LNCaP clone FGC (cell line): ENCODE measurements around the gene NHERF1.

ENCODE experiments used
- DNase-seq: peaks from one replicate; pipeline ENCODE4 v3.0.0-alpha.2; 2011; ENCODE audit warnings: low read depth
- H3K4me3 ChIP-seq: 2 replicates; pipeline ENCODE4 v1.5.1; 2011; ENCODE audit warnings: mild to moderate bottlenecking, low read depth, low read length, control low read depth
- CTCF ChIP-seq: IDR thresholded peaks from 2 replicates; pipeline ENCODE4 v1.5.1; 2012; ENCODE audit warnings: mild to moderate bottlenecking; ENCODE audit not compliant: control insufficient read depth, insufficient read depth; ENCODE audit errors: extremely low read depth

The NHERF1 gene

GRCh38 chr17:74784125-74784810 is 35.8 kb downstream of the NHERF1 start:
- no peak for DNase-seq
- H3K4me3 ChIP-seq, result no peak overlapping the region
- no peak for TF ChIP-seq CTCF

DNA sequence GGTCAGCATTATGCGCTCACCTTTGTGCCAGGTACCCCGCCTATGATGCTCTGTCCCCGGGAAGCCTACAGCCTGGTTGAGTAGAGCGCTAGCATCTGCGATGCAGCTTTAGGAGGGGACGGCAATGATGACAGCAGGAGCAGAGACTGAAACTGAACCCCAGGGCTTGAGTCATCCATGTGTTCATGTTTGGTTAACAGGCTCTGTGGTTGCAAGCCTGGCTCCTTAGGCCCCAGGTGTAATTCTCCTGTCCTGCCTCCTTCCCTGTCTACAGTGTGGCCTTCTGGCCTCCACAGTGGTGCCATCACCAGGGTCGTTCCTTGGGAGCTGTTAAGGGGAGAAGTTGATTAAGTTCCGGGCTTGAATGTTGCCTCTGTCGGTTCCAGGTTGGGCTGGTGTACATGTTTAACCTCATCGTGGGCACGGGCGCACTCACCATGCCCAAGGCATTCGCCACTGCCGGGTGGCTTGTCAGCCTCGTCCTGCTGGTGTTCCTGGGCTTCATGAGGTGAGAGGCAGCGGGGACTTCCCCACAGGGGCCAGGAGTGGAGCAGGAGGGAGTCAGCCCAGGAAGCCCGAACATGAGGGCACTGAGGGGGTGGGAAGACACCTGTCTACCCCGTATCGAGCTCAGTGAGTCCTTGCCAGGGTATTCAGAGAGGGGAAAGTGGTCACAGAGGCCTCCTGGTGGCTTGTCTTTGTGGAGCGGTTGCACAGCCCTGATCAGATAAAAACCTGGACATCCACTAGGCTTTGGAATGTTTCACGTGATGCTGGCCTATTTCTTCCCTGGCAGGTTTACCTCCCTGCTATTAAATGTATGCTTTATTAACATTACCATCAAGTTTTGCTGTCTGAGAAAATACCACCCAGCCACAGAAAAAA is 36.9 kb downstream of the NHERF1 start:
- 0 out of 2 replicates have a peak, but pooled peaks have one; percentile 5 for TF ChIP-seq CTCF
- no peak overlapping the region for H3K4me3 ChIP-seq
- no peak for DNase-seq

GRCh38 chr17:74785981-74786360 is 37.5 kb downstream of the NHERF1 start:
- DNase-seq, result no peak
- no peak overlapping the region for H3K4me3 ChIP-seq
- no peak for TF ChIP-seq CTCF

DNA sequence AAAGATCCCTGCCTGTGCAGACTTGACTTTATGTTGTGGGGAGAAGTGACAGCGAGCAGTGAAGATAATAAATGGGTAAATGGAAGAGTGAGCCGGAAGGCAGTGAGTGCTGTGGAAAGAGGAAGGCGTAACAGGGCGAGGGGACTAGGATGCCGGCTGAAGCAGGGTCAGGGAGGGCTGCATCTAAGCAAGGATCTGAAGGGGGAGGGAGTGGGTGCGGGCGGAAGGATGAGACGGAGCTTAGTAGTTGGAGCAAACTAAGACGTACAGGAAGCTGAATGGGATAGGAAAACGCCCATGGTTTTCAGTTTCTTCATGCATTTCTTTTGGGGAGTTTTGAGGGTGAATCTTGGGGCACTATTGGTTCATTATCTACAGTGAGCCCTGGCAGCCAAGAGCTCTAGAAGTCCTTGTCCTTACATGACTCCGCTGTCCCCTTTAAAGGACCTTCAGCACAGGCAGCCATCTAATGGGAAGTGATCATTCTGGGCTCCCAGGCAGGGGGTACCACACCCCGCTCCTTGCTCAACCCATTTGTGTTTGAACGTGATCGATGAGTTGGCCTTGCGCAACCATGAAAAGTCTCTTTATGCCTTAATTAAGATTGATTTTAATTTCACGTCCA is 38.1 kb downstream of the NHERF1 start:
- H3K4me3 ChIP-seq, result no peak overlapping the region
- no peak for TF ChIP-seq CTCF
- DNase-seq, result no peak

- TF ChIP-seq CTCF, result no peak
- no peak for DNase-seq
Observed at GRCh38 chr17:74790161-74791058, 42.0 kb downstream of the NHERF1 start.

GRCh38 chr17:74792586-74793105 is 44.2 kb downstream of the NHERF1 start:
- DNase-seq, result no peak
- H3K4me3 ChIP-seq, result no peak overlapping the region
- TF ChIP-seq CTCF, result no peak

More at GRCh38 chr17:74790161-74791058, 42.0 kb downstream of the NHERF1 start:
- no peak overlapping the region for H3K4me3 ChIP-seq
